HG02763 (cell line): ENCODE data around the gene ARMH3.
"Not testable (repeated sequence)": the region's sequence is repeated elsewhere in the genome, so short reads cannot be mapped to it uniquely, and the experiment has no call there.

Source experiments
- ATAC-seq: cut with Tn5 transposase; IDR thresholded peaks from one replicate; pipeline ENCODE4 v1.9.1; 2021; ENCODE audit warnings: mild to moderate bottlenecking, moderate library complexity; ENCODE audit not compliant: unreplicated experiment

The ARMH3 gene

GRCh38 chr10:101993651-101994200, 62.2 kb downstream of the ARMH3 start:
- no peak for ATAC-seq

- ATAC-seq = no peak
Measured at GRCh38 chr10:101993221-101993620, 62.8 kb downstream of the ARMH3 start.

GRCh38 chr10:101987136-101987535, 68.8 kb downstream of the ARMH3 start:
- ATAC-seq = no peak

GRCh38 chr10:101986624-101986971, 69.4 kb downstream of the ARMH3 start:
- no peak for ATAC-seq

DNA sequence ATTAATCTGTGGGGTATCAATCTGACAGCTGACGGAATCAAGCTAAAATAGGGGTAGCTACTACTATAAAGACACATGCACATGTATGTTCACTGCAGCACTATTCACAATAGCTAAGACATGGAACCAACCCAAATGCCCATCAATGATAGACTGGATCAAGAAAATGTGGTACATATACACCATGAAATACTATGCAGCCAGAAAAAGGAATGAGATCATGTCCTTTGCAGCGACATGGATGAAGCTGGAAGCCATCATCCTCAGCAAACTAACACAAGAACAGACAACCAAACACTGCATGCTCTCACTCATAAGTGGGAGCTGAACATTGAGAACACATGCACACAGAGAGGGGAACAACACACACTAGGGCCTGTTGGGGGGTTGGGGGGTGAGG, 75.3 kb downstream of the ARMH3 start:
- not testable (repeated sequence) for ATAC-seq

GRCh38 chr10:101974091-101974971, 81.6 kb downstream of the ARMH3 start:
- no peak for ATAC-seq

DNA sequence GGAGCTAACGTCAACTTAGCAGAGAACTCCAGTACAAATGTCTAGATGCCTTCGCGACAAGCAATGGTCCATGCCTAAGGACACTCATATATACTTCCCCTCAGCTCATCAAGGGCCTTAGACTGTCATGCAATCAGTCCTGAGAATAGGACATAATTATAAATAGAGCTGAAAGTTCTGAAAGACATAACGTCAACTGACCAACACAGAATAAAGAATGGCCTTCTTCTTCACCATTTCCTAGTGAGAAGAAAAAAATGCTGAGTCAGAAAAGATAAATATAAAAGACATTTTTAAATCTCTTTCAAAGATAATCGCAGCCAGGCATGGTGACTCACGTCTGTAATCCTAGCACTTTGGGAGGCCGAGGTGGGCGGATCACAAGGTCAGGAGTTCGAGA, 83.2 kb downstream of the ARMH3 start:
- ATAC-seq = no peak

DNA sequence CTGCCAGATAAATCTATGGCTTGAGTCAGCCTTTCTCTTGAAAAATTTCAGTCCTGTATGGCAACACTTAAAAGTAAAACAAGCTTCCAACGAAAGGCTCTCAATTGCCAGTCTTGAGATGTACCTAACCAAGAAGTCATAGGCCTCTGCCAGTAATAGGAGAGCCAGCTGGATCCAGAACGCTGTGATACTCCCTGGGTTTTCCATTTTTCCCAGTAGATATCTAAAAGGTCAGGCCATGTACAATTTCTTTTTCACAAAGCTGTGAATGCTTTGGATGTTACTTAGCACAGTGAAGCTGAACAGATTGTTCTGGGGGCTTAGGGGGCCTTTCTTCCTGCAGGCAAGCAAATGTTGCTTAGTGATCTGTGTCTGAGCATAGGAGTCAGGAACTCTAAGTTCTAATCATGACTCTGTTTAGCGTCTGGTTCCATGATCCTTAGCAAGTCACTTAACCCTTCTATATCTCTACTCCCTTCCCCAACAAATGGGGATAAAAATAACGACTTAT, 86.5 kb downstream of the ARMH3 start:
- peak; percentile 5 for ATAC-seq

GRCh38 chr10:101968940-101969321, 87.0 kb downstream of the ARMH3 start:
- ATAC-seq = peak; percentile 36

- no peak for ATAC-seq
Measured at GRCh38 chr10:101968286-101968939, 87.6 kb downstream of the ARMH3 start.

GRCh38 chr10:101967713-101968112, 88.3 kb downstream of the ARMH3 start:
- ATAC-seq = no peak

- ATAC-seq = no peak
Measured at GRCh38 chr10:101967119-101967518, 88.9 kb downstream of the ARMH3 start.

DNA sequence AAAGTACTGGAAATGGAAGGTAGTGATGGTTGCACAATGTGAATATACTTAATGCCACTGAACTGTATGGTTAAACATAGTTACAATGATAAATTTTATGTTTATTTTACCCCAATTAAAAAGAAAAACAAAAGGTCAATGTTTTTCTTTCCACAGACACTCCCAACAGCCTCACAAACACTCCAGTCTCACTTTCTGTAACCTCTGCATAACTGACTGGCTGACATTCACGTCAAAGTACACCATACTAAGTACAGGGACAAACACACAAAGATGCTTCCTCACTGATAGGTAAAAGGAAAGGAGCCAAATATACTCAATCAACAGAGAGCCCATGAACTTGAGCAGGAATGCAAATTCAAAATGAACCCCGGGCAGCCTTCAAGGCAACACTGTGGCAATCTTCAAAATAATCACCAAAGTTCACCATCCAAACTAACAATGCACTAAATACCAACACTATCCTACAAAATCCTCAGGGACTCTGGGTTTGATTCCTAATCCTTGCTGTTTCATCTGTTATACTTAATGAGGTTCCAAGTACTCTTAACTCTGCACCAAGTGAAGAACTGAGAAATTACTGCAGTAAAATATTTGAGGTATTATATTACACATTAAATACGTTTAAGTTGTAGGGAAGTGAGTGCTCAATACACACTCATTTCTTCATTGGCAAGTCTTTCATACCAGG, 90.8 kb downstream of the ARMH3 start:
- ATAC-seq = no peak

GRCh38 chr10:101961591-101962498, 94.1 kb downstream of the ARMH3 start:
- no peak for ATAC-seq

DNA sequence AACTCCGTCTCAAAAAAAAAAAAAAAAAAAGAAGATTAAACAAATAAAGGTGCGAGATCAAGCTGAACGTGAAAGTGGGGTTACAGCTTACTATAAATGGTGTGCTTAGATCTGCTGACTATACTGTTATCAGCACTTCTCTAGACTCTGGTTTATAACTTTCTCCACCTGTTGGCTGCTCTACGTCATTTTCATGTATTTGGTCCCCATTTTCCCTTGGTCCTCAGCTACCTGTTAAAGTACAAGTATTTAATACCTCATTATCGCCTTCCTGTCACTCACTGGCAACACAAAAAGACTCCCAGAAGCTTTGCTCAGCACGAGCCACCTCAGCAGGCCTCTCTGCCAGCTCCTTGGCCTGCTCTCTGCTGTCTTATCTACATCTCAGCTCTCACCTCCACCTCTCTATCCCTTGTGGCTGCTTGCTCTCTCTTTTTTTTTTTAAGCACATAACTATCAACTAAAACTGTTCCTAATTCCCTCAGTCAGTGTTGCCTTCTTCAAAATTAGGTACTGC, 95.0 kb downstream of the ARMH3 start:
- ATAC-seq = no peak

DNA sequence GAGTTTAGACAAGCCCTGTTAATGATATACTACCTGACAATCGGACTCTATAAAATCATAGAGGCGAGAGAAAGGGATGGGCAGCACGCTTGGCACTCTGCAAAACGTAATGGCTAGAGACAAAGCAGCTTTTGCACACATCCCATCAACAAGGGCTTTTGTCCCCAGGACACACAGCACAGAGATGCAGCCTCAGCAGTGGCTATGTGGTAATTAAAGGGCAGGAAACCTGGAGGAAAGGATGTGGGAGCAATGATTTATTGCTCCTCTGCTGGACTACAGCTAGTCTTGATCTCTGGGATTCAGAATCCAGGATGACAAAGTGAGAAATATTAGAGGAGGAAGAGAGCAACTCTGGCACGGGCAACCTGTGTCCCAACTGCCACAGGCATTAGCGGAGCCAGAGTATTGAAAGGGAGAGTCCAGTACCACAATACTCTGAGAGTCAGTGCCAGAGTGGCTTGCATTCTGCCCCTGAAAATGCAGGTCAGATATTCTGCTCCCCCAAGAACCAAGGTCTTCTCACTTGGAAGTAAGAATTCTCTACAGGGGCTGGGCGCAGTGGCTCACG, 96.5 kb downstream of the ARMH3 start:
- no peak for ATAC-seq

GRCh38 chr10:101958691-101959090, 97.3 kb downstream of the ARMH3 start:
- ATAC-seq = no peak

- ATAC-seq = no peak
Measured at GRCh38 chr10:101956898-101957297, 99.1 kb downstream of the ARMH3 start.

- ATAC-seq = no peak
Measured at GRCh38 chr10:101956117-101956516, 99.9 kb downstream of the ARMH3 start.

DNA sequence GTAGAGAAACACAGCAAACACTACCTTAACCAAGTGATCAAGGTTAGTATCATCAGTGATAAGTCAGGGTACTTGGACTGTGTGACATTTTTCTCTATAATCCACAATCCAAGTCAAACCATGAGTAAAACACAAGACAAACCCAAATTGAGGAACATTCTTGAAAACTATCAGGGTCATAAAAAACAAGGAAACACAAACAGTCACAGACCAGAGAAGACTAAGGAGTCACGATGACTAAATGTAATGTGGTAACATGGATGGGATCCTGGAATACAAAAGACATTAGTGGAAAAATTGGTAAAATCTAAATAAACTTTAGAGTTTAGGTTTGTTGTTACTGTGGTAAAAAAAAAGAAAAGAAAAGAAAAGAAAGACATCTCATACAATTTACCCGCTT, 103.8 kb downstream of the ARMH3 start:
- ATAC-seq = no peak
